DOHH2 (cell line): ENCODE data around the gene EHMT2.

ENCODE experiments used
- H3F3A ChIP-seq: fragments of 200-600 bp; sonication (generic), shearing (Covaris generic); 2 replicates; pipeline ENCODE4 v1.6.0; 2016; ENCODE audit warnings: antibody characterized with exemption, mild to moderate bottlenecking; ENCODE audit not compliant: control insufficient read depth, insufficient read depth
- H3K27ac ChIP-seq: fragments of 200-600 bp; sonication (generic); 2 replicates; pipeline ENCODE4 v1.5.1; 2014; ENCODE audit warnings: low read depth, mild to moderate bottlenecking, low read length, moderate library complexity
- H3K27me3 ChIP-seq: fragments of 200-600 bp; sonication (generic); 2 replicates; pipeline ENCODE4 v1.6.1; 2014; ENCODE audit warnings: mild to moderate bottlenecking, low read length, mixed read lengths; ENCODE audit not compliant: control insufficient read depth
- H3K36me3 ChIP-seq: fragments of 200-600 bp; sonication (generic); 2 replicates; pipeline ENCODE4 v1.6.1; 2014; ENCODE audit warnings: mild to moderate bottlenecking, low read length, moderate library complexity, mixed read lengths; ENCODE audit not compliant: control insufficient read depth
- H3K4me1 ChIP-seq: fragments of 200-600 bp; sonication (generic); 2 replicates; pipeline ENCODE4 v1.6.1; 2014; ENCODE audit warnings: mild to moderate bottlenecking, low read length, mixed read lengths; ENCODE audit not compliant: control insufficient read depth
- H3K4me2 ChIP-seq: fragments of 200-600 bp; sonication (generic); 2 replicates; pipeline ENCODE4 v1.6.0; 2014; ENCODE audit warnings: mild to moderate bottlenecking, low read length, moderate library complexity
- H3K4me3 ChIP-seq: fragments of 200-600 bp; sonication (generic); 2 replicates; pipeline ENCODE4 v1.5.1; 2014; ENCODE audit warnings: mild to moderate bottlenecking, low read length, mixed read lengths
- H3K79me2 ChIP-seq: fragments of 200-600 bp; sonication (generic); 2 replicates; pipeline ENCODE4 v1.6.1; 2014; ENCODE audit warnings: mild to moderate bottlenecking, low read length, mixed read lengths; ENCODE audit not compliant: control insufficient read depth
- H3K9me2 ChIP-seq: fragments of 200-600 bp; sonication (generic); replicated peaks from 2 replicates; pipeline ENCODE4 v1.6.1; 2014; ENCODE audit warnings: mild to moderate bottlenecking, low read length, mixed read lengths; ENCODE audit not compliant: control insufficient read depth
- H3K9me3 ChIP-seq: fragments of 200-600 bp; sonication (generic); 2 replicates; pipeline ENCODE4 v1.6.1; 2014; ENCODE audit warnings: antibody characterized with exemption, low read length, mixed read lengths; ENCODE audit not compliant: control insufficient read depth, insufficient read depth
- H4K20me1 ChIP-seq: fragments of 200-600 bp; sonication (generic); 2 replicates; pipeline ENCODE4 v1.6.0; 2014; ENCODE audit warnings: low read depth, mild to moderate bottlenecking, antibody characterized with exemption, low read length, moderate library complexity; ENCODE audit not compliant: control insufficient read depth, insufficient read depth
- CTCF ChIP-seq: fragments of 200-600 bp; sonication (generic); IDR thresholded peaks from one replicate; pipeline ENCODE4 v1.5.1; 2014; ENCODE audit warnings: antibody characterized with exemption, mild to moderate bottlenecking, low read depth, low read length; ENCODE audit not compliant: poor library complexity, severe bottlenecking
- EZH2phosphoT487 ChIP-seq: fragments of 200-600 bp; sonication (generic); IDR thresholded peaks from 2 replicates; pipeline ENCODE4 v1.6.1; 2017; ENCODE audit warnings: borderline replicate concordance, mild to moderate bottlenecking, antibody characterized with exemption, low read length, moderate library complexity, mixed read lengths

Gene EHMT2

GRCh38 chr6:31892821-31893220, 4.7 kb downstream of the EHMT2 start:
- Histone ChIP-seq H3K4me2 (no peak overlapping the region), H3K4me3 (no peak overlapping the region), H4K20me1 (no peaks in the 10 kb centered on the region), H3F3A (no peaks in the 10 kb centered on the region; the same call in 1 of the 2 replicates), H3K27me3 (no peaks in the 10 kb centered on the region), H3K4me1 (peaks cover 9% of the 10 kb centered on the region), H3K27ac (no peak overlapping the region), H3K79me2 (peaks cover 16% of the 10 kb centered on the region), H3K36me3 (peaks cover 73% of the 10 kb centered on the region), H3K9me2 (no peaks in the 10 kb centered on the region), H3K9me3 (no peaks in the 10 kb centered on the region)
- TF ChIP-seq EZH2phosphoT487, result no peak
- no peak for TF ChIP-seq CTCF

GRCh38 chr6:31889331-31889972, 8.0 kb downstream of the EHMT2 start:
- Histone ChIP-seq H3K9me2 (no peaks in the 10 kb centered on the region), H3F3A (no peaks in the 10 kb centered on the region), H3K4me2 (no peak overlapping the region), H3K9me3 (no peaks in the 10 kb centered on the region), H3K4me1 (no peaks in the 10 kb centered on the region), H3K4me3 (no peak overlapping the region), H3K27me3 (no peaks in the 10 kb centered on the region), H3K27ac (no peak overlapping the region), H3K79me2 (no peaks in the 10 kb centered on the region), H3K36me3 (peaks cover 78% of the 10 kb centered on the region), H4K20me1 (no peaks in the 10 kb centered on the region)
- no peak for TF ChIP-seq CTCF
- no peak for TF ChIP-seq EZH2phosphoT487

- Histone ChIP-seq H3K79me2 (no peaks in the 10 kb centered on the region), H3K4me2 (no peak overlapping the region), H3K9me2 (no peaks in the 10 kb centered on the region), H3F3A (no peaks in the 10 kb centered on the region), H3K4me1 (no peaks in the 10 kb centered on the region), H3K27ac (no peak overlapping the region), H3K9me3 (no peaks in the 10 kb centered on the region), H3K27me3 (no peaks in the 10 kb centered on the region), H3K36me3 (peaks cover 81% of the 10 kb centered on the region), H4K20me1 (no peaks in the 10 kb centered on the region), H3K4me3 (no peak overlapping the region)
- TF ChIP-seq CTCF, result peak; percentile 97
- no peak for TF ChIP-seq EZH2phosphoT487
Observed at GRCh38 chr6:31888276-31889258, 8.9 kb downstream of the EHMT2 start.
